ENCODE measurements around the gene SH3YL1. TPM values are rescaled to one million over a fixed set of nuclear protein-coding genes. Genes with fewer than 3 reads are reported as not detected.

SH3YL1 gene, protein sequence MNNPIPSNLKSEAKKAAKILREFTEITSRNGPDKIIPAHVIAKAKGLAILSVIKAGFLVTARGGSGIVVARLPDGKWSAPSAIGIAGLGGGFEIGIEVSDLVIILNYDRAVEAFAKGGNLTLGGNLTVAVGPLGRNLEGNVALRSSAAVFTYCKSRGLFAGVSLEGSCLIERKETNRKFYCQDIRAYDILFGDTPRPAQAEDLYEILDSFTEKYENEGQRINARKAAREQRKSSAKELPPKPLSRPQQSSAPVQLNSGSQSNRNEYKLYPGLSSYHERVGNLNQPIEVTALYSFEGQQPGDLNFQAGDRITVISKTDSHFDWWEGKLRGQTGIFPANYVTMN
- 18.0 and 29.6 TPM in 2 replicates for total RNA-seq

DNA sequence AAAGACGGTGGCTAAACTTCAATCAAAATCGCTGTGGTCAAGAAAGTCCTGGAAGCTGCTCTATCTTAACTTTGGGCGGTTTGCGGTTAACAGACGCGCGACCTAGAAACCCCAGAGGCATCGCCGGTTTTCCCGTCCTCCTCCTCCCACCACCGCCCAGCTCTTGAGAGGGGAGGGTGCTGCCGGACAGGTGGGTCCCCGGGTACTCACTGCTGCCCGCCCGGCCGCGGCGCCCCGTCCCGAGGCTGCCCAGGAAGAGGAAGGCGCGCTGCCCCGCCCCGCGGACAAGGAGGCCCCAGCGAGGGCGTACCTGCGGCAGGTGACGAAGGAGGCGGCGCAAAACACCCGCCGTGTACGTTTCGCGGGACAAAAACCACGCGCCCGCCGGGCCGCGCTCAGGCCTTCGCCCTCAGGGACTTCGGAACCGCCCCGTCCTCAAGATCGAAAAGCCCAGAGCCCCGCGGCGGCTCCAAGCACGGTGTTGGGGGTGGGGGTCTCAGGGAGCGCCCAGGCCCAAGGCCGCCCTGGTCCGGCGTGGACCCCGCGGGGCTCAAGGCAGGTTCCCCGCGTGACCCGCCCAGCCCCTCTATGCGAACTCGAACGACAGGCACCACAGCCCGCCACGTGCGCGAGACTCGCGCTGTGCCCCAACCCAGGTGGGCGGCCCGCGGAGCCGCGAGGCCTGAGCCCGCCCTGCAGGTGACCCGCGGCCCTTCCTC lies at the start of gene SH3YL1:
Gene SH3YL1 (minus strand): TSS at position 259 of the 719 bp plus-strand sequence. CDS start 48 bp downstream, at position 211.

DNA sequence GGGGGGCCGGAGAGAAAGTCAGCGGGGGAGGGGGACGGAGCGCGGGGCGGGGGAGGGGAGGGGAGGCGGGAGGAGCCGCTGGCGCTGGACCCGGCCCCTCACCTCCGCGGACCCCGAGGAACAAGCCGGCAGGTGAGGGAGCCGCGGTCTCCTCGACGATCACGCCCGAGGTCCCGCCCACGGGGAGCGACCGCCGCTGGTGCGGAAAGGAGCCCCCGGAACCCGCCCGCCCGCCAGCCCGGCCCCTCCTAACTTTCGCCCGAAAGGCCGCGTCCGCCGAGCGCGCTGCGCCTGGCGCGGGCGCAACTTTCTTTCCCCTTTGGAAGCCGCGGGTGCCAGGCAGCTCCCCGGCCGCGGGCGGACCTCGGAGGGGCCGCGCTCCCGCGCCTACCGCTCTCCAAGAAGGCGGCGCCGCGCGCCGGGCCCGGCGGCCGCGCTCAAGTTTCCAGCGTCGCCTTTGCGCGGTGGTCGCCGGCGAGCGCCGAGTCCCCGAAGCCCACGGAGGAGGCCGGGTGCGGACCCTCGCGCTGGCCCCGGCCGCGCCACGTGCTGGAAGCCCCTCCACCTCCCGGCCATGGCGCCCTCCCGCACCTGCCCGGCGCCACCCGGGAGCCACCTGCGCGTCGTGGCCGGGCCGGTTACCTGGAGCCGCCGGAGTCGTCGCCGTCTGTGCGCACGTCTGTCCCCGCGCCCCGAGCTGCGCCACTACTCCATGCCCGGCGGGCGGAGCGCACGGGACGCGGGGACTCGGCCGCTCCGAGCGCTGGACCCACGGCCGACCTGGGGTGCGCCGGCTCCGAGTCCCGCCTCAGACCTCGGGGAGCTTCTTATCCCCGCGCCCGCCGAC lies 24.3 kb upstream of the SH3YL1 start, which contains the start of gene ALKAL2:
Gene ALKAL2 (minus strand): TSS at position 181 of the 847 bp plus-strand sequence. CDS start 256 bp downstream, outside the sequence.

DNA sequence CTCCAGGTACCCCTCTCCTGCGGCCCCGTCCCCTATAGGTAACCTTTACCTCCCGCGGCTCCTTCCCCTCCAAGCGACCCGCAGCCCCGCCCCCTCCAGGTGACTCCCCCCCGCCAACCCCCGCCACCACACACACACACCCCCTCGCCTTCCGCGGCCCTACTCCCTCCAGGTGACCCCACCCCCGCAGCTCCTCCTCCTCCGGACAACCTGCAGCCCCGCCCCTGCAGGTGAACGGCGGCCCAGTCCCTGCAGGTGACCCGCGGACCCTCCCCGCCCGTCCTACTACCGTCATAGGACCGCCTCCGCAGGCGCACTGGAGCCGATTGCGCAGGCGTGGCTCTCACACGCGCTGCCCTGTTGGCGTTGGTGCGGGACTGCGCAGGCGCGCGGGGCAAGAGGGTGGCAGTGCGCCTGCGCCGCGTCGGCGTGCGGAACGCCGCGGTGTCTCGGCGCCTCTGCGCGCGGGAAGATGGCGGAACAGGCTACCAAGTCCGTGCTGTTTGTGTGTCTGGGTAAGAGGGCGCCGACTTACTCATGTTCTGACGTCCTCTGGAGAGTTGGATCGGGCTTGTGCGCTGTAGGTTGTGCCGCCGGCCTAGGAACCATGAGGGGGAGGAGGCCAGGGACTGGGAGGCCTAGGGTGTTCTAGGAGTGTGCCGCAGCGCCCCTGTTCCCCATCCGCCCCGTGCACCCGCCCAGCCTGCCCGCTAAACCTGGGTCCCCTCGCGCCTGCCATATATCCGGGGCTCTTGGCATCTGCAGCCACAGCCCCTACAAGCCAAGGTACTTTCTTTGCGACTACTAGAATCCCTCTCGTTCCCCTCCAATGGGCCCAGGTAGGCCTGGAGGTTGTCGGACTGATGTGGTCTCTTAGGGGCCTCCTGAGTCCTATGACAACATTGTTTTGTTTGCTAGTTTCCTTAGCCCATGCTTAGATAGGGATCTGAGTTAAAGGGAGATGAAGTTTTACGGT lies 949 bp upstream of the SH3YL1 start, which contains the start of gene ACP1:
Gene ACP1 (plus strand): TSS at position 455 of the 976 bp plus-strand sequence. CDS start 18 bp downstream, at position 473.

Other genes with a start within 250 kb of the SH3YL1 start
- gene FAM110C, start 217.5 kb downstream of the SH3YL1 start, total RNA-seq, result not detected in 2 replicates
- gene ACP1, start 915 bp upstream of the SH3YL1 start, total RNA-seq, result 97.0 and 98.1 TPM in 2 replicates
- not detected in 2 replicates for gene ALKAL2, start 24.1 kb upstream of the SH3YL1 start, total RNA-seq

Data from endothelial cell of coronary artery (primary cell).